GM19438 (cell line): ENCODE data around the gene TTLL12.

Experiments used
- ATAC-seq: cut with Tn5 transposase; IDR thresholded peaks from one replicate; pipeline ENCODE4 v1.9.1; 2021; ENCODE audit warnings: low read depth; ENCODE audit not compliant: unreplicated experiment

Gene TTLL12

GRCh38 chr22:43131773-43132501 is 55.0 kb downstream of the TTLL12 start:
- ATAC-seq: no peak

- ATAC-seq: no peak
Observed at GRCh38 chr22:43129426-43130425, 57.2 kb downstream of the TTLL12 start.

GRCh38 chr22:43128928-43129424 is 58.0 kb downstream of the TTLL12 start:
- ATAC-seq: no peak

GRCh38 chr22:43128116-43128515 is 58.8 kb downstream of the TTLL12 start:
- ATAC-seq: no peak

GRCh38 chr22:43127166-43127908 is 59.6 kb downstream of the TTLL12 start:
- no peak for ATAC-seq

- ATAC-seq: no peak
Observed at GRCh38 chr22:43126501-43127165, 60.3 kb downstream of the TTLL12 start.

GRCh38 chr22:43118953-43119458 is 67.9 kb downstream of the TTLL12 start:
- peak; percentile 57 for ATAC-seq

- no peak for ATAC-seq
Observed at GRCh38 chr22:43118024-43118849, 68.7 kb downstream of the TTLL12 start.

- ATAC-seq: no peak
Observed at GRCh38 chr22:43116932-43117331, 70.0 kb downstream of the TTLL12 start.
